Kidney (tissue), 14 donors: ENCODE measurements around the gene COL5A2. TPM values are rescaled to one million over a fixed set of nuclear protein-coding genes. Genes with fewer than 3 reads are reported as not detected.

Experiments
- DNase-seq, 5 donors: peaks; one replicate each; pipeline ENCODE4 v3.0.0-alpha.2; 2013 to 2020
- FAIRE-seq: peaks from 2 replicates; lab custom pipeline; 2012; peaks lifted over from hg19 to GRCh38; lab: Jason Lieb, UNC
- H3K27ac ChIP-seq, 2 donors: one replicate each; pipeline ENCODE4 v1.7.0; 2013; ENCODE audit warnings: low read depth in 2 of 2, low read length in 2 of 2, inconsistent platforms in 1 of 2
- H3K27me3 ChIP-seq: one replicate; pipeline ENCODE4 v1.7.1; 2013; ENCODE audit warnings: low read length, inconsistent platforms; ENCODE audit not compliant: control insufficient read depth, insufficient read depth
- H3K36me3 ChIP-seq, 3 donors: one replicate each; pipeline versions ENCODE4 v1.7.0 to v1.7.1; 2013; ENCODE audit warnings: low read length in 3 of 3, control low read depth in 1 of 3, inconsistent platforms in 1 of 3; ENCODE audit not compliant: insufficient read depth in 3 of 3, control insufficient read depth in 2 of 3
- H3K4me1 ChIP-seq, 3 donors: one replicate each; pipeline versions ENCODE4 v1.7.0 to v1.7.1; 2013; ENCODE audit warnings: low read length in 3 of 3, inconsistent platforms in 1 of 3, low read depth in 1 of 3; ENCODE audit not compliant: control insufficient read depth in 2 of 3, insufficient read depth in 2 of 3
- H3K4me3 ChIP-seq, 3 donors: one replicate each; pipeline versions ENCODE4 v1.7.0 to v1.8.1; 2013; ENCODE audit warnings: low read length in 3 of 3, control low read depth in 1 of 3, inconsistent platforms in 1 of 3
- H3K9ac ChIP-seq, 3 donors: one replicate each; pipeline versions ENCODE4 v1.7.0 to v1.7.1; 2013; ENCODE audit warnings: low read length in 3 of 3, control low read depth in 1 of 3, inconsistent platforms in 1 of 3
- H3K9me3 ChIP-seq, 3 donors: one replicate each; pipeline versions ENCODE4 v1.7.0 to v1.7.1; 2013; ENCODE audit warnings: low read length in 3 of 3, control low read depth in 1 of 3, inconsistent platforms in 1 of 3; ENCODE audit not compliant: control insufficient read depth in 2 of 3, insufficient read depth in 1 of 3
- CTCF ChIP-seq: IDR thresholded peaks from 3 replicates; pipeline ENCODE4 v1.5.1; 2012; ENCODE audit warnings: mild to moderate bottlenecking, moderate library complexity, borderline replicate concordance; ENCODE audit not compliant: insufficient read depth; ENCODE audit errors: extremely low read depth
- intact Hi-C: fragments of 100-400 bp; cut with DNase I; formaldehyde crosslinking; loops from one replicate; pipeline ENCODE4 v1.11.1; 2022
- polyA plus RNA-seq: library from polyadenylated mRNA; stranded (reverse); fragments of 350-450 nt; fragmentation: Illumina TruSeq; extraction: RNeasy Lipid Tissue Mini Kit (QIAGEN cat#74804); gene quantifications from one replicate; pipeline ENCODE4 v1.2.3, GENCODE V29; 2014; ENCODE audit warnings: low read depth, low replicate concordance; ENCODE audit not compliant: insufficient read depth
- total RNA-seq: library from RNA; stranded (reverse); fragmentation: NEBNext Ultra II Directional; extraction: Animal tissue kit (Norgen Biotek cat#: 25700); gene quantifications from one replicate; pipeline ENCODE4 v1.2.1, GENCODE V29; 2021
- donor health status: control.
- donor health status: control.
- donor health status: control.
- donor health status: control.
- donor health status: control.
- donor health status: DM: yes; HTN: yes; CAD: no.
- donor health status: Normal renal cell carcinoma (clear cell type).

Gene COL5A2
- total and polyA plus RNA-seq, 2 donors from 2014 or later = 3.6 to 12.3 TPM

DNA sequence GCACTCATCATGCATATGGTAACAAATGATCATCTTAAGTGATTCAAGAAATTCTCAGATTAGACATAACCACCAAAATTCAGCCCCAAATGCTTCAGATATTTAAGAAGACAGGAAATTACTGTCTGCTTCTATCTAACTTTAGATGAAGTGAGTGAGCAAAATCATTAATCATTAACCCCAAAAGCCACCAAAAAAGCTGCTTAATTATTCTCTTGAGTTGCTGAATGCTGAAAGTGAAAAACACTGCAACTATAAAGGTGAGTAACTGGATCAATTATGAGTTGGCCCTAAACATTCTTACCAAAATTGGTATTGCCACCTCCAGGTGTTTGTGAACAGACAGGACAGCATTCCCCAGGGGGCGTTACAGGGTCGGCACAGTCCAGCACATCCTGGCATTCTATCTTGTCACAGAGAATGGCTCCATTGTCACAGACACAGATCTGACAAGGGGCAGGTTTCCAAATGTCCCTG is 69.6 kb downstream of the COL5A2 start:
- Histone ChIP-seq H3K9ac (no peak overlapping the region), H3K4me3 (peak overlapping the region in 2 of 3 donors; percentile 33 to 42), H3K27ac (no peak overlapping the region), H3K27me3 (no peaks in the 10 kb centered on the region), H3K36me3 (no peaks in the 10 kb centered on the region), H3K9me3 (no peaks in the 10 kb centered on the region), H3K4me1 (no peaks in the 10 kb centered on the region)
- TF ChIP-seq CTCF = no peak
- intact Hi-C loops = no loop called here
- FAIRE-seq (no peak), DNase-seq (no peak)

GRCh38 chr2:189104934-189105333 is 74.6 kb downstream of the COL5A2 start:
- H3K27ac ChIP-seq = no peak overlapping the region
- no peak overlapping the region for H3K4me3 ChIP-seq
- H3K36me3 ChIP-seq = no peaks in the 10 kb centered on the region
- FAIRE-seq = peak; percentile 76
- H3K4me1 ChIP-seq = no peaks in the 10 kb centered on the region
- TF ChIP-seq CTCF = no peak
- H3K9me3 ChIP-seq = no peaks in the 10 kb centered on the region
- H3K27me3 ChIP-seq = no peaks in the 10 kb centered on the region
- no peak overlapping the region for H3K9ac ChIP-seq
- DNase-seq = no peak
- intact Hi-C loops = no loop called here

DNA sequence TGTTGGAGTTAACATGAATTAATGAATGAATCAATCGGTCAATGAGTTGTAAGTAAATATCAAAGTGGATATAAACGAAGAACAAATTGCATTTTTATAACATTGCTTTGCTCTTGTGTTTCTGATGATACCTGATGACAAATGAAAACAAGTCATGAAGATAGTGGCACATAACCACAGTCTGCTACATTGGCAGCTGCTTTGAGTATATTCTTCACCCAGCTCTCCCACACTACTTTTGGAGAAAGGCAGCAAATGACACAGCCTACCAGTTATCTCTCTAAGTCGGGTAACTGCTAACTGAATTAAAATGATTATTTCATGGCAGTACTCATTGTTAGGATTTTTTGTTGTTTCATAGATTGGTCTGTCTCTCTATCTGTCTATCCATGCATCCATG is 76.8 kb downstream of the COL5A2 start:
- FAIRE-seq (no peak), DNase-seq (no peak)
- no peak overlapping the region for H3K9ac ChIP-seq
- H3K27me3 ChIP-seq = no peaks in the 10 kb centered on the region
- H3K4me3 ChIP-seq = no peak overlapping the region
- no peaks in the 10 kb centered on the region for H3K9me3 ChIP-seq
- no peaks in the 10 kb centered on the region for H3K4me1 ChIP-seq
- no peaks in the 10 kb centered on the region for H3K36me3 ChIP-seq
- no peak overlapping the region for H3K27ac ChIP-seq
- no peak for TF ChIP-seq CTCF
- intact Hi-C loops = no loop called here

DNA sequence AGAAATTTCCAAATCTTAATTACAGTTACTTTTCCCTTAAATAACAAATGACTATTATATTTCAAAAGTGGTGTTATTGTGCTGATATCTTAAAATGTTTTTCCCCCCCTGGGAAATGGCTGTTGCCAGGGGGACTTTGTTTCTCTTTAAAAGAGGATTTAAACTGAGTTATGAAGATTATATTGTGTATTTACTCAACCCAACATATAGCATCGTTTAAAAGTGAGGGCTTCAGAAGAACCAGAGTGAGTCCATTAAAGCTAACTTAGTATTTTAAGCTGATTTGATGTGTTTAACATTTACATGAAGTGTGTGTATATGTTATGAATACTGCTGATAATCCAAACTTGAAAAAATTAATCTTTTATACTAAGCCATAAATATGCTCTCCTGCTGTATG is 81.6 kb downstream of the COL5A2 start:
- Histone ChIP-seq H3K4me3 (no peak overlapping the region), H3K27ac (no peak overlapping the region), H3K9me3 (no peaks in the 10 kb centered on the region), H3K4me1 (no peaks in the 10 kb centered on the region), H3K9ac (no peak overlapping the region), H3K27me3 (no peaks in the 10 kb centered on the region), H3K36me3 (no peaks in the 10 kb centered on the region)
- FAIRE-seq (no peak), DNase-seq (no peak)
- intact Hi-C loops = no loop called here
- TF ChIP-seq CTCF = no peak
